Fibroblast of pulmonary artery (primary cell): ENCODE results near the gene ARID4A.
"Not testable (repeated sequence)": the region's sequence is repeated elsewhere in the genome, so short reads cannot be mapped to it uniquely, and the experiment has no call there.

Source experiments
- DNase-seq: peaks from one replicate; pipeline ENCODE4 v3.0.0-alpha.2; 2010; ENCODE audit warnings: low read depth
- H3K4me3 ChIP-seq: replicated peaks from 2 replicates; pipeline ENCODE4 v1.5.1; 2011; ENCODE audit warnings: low read depth, mild to moderate bottlenecking, control low read depth, low read length, moderate library complexity
- CTCF ChIP-seq: IDR thresholded peaks from 2 replicates; pipeline ENCODE4 v1.5.1; 2011; ENCODE audit warnings: mild to moderate bottlenecking, control low read depth, low read length, inconsistent platforms; ENCODE audit errors: missing control alignments

Gene ARID4A

DNA sequence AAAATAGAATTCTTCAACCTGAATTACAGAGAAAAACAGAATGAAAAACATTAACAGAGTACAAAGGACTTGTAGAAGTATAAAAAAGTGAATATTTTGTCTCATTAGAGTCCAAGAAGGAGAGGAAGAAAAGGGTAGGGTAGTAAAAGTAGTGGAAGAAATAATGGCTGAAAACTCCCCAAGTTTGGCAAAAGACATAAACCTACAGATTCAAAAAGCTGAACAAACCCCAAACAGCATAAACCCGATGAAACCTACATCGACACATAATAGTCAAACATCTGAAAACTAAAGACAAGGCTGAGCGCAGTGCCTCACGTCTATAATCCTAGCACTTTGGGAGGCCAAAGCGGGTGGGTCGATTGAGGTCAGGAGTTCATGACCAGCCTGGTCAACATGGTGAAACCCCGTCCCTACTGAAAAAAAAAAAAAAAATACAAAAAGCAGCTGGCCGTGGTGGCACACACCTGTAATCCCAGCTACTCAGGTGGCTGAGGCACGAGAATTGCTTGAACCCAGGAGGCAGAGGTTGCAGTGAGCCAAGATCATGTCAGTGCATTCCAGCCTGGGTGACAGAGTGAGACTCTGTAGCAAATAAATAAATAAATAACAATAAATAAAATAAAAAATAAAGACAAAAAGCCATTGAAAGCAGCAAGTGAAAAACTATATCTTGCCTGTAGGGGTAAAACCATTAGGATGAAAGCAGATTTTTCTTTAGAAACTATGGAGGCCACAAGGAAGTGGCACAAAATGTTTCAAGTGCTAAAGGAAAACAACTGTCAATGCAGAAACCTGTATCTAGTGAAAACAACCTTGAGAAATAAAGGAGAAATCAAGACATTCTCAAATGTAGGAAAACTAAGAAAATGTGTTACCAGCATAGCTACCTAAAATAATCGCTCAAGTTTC is 117.5 kb downstream of the ARID4A start:
- no peak overlapping the region for H3K4me3 ChIP-seq
- no peak for DNase-seq
- TF ChIP-seq CTCF, result no peak

DNA sequence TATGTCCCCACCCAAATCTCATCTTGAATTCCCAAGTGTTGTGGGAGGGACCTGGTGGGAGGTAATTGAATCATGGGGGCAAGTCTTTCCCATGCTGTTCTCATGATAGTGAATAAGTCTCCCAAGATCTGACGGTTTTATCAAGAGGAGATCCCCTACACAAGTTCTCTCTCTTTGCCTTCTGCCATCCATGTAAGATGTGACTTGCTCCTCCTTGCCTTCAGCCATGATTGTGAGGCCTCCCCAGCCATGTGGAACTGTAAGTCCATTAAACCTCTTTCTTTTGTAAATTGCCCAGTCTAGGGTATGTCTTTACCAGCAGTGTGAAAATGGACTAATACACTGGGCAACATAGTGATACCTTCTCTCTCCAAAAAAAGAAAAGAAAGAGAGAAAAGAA is 118.6 kb downstream of the ARID4A start:
- not testable (repeated sequence) for H3K4me3 ChIP-seq, DNase-seq
